ENCODE data around the gene TACR2.

GRCh38 chr10:69455006-69455763 is 38.5 kb upstream of the TACR2 start:
- TF ChIP-seq EZH2phosphoT487 (conservative IDR thresholded peaks at IDR 0.05; ENCODE audit: low read length) (no peak), CTCF (IDR thresholded peaks at IDR 0.05; ENCODE audit: insufficient read depth, low read length, poor library complexity, severe bottlenecking) (no peak)

Measured in SU-DHL-6 (cell line).